Measurements from ENCODE around the gene LPCAT3.
"Not testable (repeated sequence)": the region's sequence is repeated elsewhere in the genome, so short reads cannot be mapped to it uniquely, and the experiment has no call there.

Gene LPCAT3

GRCh38 chr12:7035463-7035862 is 17.2 kb upstream of the LPCAT3 start:
- DNase-seq, result no peak

DNA sequence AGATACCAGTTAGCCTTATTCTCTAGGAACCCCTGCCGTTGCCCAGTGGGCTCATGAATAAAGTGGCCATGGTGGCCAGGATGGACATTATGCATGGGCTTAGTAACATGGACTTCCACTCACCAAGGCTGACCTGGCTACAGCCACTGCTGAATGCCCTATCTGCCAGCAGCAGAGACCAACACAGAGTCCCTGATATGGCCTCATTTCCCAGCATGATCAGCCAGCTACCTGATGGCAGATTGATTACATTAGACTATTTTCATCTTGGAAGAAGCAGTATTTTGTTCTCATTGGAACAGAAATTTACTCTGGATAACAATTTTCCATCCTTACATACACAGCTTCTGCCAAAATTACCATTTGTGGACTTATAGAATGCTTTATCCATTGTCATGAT is 16.2 kb upstream of the LPCAT3 start:
- no peak for DNase-seq

- no peak for DNase-seq
These were observed 14.7 kb upstream of the LPCAT3 start for GRCh38 chr12:7032990-7033389.

GRCh38 chr12:7031306-7031705 is 13.0 kb upstream of the LPCAT3 start:
- no peak for DNase-seq

DNA sequence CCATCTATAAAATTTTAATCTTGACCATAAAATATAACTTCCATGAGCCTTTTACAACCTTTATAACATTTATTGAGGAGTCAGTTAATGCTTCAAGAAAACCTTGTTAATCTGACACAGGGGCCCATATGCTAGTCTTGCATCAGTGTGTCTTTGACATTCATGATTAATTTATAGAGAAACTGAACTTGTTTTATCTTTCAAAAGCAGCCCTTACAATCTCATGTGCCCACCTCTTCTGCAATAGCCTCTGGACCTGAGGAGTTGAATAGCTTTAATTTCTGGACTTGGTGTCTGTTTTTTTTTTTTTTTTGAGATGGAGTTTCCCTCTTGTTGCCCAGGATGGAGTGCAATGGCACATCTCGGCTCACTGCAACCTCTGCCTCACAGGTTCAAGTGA is 8.6 kb upstream of the LPCAT3 start:
- DNase-seq, result no peak

GRCh38 chr12:7023114-7023513 is 4.8 kb upstream of the LPCAT3 start:
- DNase-seq, result no peak

DNA sequence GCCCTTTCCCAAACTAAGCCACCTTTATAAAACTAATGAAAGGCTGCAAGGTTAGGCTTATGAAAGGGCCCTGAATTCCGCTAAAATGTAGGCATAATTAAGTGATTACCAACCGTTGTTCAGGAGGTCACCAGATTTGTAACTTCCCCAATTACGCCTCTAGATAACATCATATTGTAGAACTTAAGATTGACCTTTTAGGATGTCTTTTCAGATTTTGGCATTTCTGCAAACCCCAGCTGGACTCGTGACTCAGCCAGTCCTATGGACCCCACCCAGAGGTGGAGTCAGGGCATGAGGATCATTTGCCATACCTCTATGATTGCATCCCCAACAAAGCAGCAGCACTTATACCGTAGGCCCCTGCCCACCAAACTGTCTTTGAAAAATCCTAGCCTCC is 3.7 kb upstream of the LPCAT3 start:
- no peak for DNase-seq

DNA sequence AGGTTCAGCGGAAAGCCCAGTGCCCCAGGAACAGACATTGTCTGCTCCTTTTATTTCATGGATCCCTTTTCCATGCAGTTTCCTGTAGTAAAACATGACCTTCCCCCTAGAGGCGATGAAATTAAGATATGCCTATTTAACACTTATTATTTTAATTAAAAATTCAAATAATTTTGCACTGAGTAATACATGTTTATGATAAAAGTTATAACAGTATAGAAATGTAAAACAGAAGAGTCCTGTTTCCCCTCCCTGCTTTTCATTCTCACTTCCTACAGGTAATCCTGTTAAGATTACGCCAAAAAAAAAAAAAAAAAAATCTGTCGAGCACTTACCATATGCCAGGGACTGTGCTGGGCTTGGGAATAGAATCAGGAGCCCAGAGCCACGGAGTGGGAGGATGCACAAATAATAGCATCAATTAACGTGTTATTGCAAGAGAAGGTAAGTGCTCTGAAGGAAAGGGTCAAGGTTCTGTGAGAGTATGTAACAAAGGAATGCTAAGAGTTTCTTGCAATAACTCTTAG is 830 bp upstream of the LPCAT3 start:
- no peak for DNase-seq

GRCh38 chr12:7017870-7018349 is 366 bp downstream of the LPCAT3 start:
- DNase-seq, result no peak

GRCh38 chr12:7016958-7017571 is 1.2 kb downstream of the LPCAT3 start:
- DNase-seq, result no peak

DNA sequence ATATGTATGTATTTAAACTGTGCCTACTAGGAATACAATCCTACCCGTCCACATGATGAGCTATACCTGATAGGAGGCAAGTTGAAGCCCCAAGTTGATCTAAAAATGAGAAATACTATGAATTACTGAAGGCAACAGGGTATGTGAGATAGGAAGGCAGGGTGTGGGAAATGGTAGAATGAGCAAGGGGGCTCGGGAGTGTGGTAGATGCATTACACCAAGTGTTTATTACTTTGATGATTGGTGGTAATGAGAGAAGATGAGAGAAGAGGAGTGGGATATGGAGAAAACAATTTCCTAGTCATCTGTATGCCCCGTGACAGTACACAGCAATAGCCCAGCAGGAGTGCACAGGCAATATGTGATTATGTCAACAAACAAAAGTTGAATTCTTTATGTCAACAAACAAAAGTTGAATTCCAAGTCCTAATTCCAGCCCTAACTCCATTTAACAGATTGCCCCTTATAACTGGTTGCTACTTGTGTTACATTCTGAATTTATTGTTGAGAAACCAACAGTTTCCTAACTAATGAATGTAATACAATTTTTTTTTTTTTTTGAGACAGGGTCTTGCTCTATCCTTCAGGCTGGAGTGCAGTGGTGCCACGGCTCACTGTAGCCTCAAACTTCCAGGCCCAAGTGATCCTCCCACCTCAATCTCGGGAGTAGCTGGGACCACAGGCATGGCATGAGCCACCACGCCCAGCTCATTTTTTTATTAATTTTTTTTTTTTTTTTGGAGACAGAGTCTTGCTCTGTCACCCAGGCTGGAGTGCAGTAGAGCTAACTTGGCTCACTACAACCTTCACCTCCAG is 2.5 kb downstream of the LPCAT3 start:
- no peak for DNase-seq

DNA sequence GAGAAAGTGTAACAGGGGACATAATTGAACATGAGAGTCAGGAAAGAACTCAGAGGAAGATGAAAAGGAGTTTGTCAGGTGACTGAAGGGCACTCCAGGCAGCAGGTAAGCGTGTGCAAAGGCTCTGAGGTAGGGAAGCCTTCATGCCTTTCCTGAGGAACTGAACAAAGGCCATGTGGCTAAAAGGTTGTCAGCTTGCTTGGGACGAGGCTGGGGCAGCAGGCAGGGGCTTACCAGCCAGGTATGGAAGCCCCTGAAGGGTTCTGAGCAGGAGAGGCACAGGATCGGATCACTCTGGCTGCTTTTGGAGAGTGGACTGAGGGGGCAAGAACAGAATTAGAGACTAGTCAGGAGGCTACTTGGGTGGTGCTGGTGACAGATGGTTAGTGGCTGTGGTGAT is 5.2 kb downstream of the LPCAT3 start:
- DNase-seq, result no peak

DNA sequence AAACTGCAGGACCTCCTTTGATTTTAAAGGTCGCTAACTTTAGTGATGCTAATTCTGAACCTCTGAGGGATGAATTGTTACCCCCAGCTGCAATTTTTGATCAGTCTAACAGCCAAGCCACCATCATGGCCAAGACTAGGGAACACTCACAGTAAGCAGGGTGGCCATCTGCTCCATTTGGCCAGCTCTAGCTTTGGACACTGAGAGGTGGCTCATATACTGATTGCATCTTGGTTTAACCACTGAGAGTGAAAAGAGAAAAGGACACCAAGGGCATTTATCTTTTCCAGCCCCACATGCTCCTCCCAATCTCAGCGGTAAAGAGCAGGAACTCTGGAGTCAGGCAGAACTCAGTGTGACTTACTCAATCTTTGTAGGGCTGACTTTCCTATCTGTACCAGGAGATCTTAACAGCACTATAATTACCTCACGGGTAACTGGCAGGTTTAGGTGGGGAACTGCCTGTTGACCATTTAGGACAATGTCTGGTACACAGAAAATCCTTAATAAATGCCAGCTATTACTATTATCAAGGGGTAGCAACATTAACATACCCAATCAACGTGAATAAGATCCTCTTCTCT is 6.2 kb downstream of the LPCAT3 start:
- no peak for DNase-seq

- DNase-seq, result not testable (repeated sequence)
These were observed 6.9 kb downstream of the LPCAT3 start for GRCh38 chr12:7011398-7011797.

- no peak for DNase-seq
These were observed 8.8 kb downstream of the LPCAT3 start for GRCh38 chr12:7009512-7009911.

DNA sequence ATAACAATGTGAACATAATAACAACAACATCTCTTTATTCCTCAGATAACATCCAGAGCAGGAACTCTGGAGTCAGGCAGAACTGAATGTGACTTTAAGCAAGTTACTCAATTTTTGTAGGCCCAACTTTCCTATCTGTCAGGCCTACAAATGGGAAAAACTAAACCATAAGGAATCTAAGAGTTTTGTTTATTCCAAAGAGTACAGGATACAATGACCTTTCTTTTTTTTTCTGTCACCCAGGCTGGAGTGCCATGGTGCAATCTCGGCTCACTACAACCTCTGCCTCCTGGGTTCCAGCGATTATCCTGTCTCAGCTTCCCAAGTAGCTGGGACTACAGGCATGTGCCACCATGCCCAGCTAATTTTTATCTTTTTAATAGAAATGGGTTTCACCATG is 9.4 kb downstream of the LPCAT3 start:
- no peak for DNase-seq

DNA sequence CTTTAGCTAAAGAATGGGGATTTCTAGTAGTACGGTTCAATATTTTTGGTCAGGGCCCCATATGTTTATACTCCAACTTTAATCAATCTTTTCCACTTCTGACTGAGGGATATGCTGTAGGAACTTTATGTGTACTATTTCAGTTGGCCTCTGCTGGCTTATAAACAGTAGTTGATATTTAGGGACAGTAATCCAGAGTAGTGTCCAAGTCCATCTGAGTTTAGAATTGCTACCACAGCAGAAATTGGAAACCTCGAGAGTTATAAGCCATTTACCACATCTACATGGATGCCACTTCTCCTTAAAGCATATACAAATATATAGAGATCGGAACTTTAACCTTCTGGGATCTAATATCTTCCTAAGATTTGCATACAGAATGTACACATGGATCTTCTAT is 11.6 kb downstream of the LPCAT3 start:
- DNase-seq, result no peak

- DNase-seq, result no peak
These were observed 13.0 kb downstream of the LPCAT3 start for GRCh38 chr12:7005311-7005710.

GRCh38 chr12:7004840-7005239 is 13.4 kb downstream of the LPCAT3 start:
- no peak for DNase-seq

- DNase-seq, result no peak
These were observed 13.9 kb downstream of the LPCAT3 start for GRCh38 chr12:7004287-7004803.

- no peak for DNase-seq
These were observed 16.2 kb downstream of the LPCAT3 start for GRCh38 chr12:7001921-7002591.

- no peak for DNase-seq
These were observed 19.4 kb downstream of the LPCAT3 start for GRCh38 chr12:6998715-6999451.

Measured in DMS79 (cell line).